Activated T-cell treated with anti-CD3 and anti-CD28 coated beads for 24 hours (primary cell): ENCODE data around the gene RRP15.

Experiments
- DNase-seq: peaks from one replicate; pipeline ENCODE4 v3.0.0-alpha.2; 2020; ENCODE audit warnings: low read depth

The RRP15 gene

DNA sequence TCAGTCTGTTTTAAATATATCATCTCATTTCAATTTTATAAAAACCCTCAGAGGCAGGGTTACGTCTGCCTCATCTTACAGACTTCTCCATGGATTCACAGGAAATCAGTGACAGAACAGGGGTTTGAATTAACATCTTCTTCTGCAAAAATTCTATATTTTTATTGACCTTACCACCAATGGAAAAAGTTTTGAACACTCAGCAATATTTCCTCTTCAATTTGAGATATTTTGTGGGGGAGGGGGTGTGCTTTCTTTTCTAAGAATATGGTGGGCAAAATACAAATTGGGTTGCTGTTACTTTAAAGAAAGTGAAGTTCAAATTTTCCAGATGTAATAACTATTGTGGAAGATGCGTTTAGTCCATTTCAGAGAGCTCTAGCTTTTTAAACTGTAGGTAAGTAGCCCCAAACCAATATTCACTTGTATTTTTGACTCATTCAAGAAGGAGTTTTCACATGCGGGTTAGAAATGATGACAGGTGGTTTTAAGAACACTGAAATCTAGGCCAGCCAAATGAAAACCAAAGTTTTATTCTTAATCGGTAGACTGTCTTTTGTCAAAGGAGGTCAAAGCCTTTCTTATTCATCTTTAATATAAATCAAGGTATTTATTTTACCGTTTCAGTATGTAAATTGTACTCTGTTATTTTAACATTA, 77.5 kb downstream of the RRP15 start:
- DNase-seq = no peak

DNA sequence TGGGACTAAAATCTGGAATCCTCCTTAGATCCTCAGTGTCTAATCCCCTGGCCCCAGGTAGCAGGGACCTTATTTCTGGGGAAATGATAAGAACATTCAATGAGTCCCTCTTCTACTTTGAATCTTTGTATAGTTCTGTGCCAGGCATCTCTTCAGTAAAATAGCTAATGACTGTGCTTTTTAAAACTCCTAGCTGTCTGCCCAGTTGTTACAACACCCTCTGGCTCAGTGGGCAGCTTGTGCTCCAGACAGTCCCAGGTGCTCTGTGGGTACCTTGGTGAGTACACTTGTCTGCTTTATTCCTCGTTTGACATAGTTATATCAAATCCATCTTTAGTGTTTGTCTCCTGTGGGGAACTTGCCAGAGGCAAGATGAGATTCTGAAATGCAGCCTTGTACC, 78.0 kb downstream of the RRP15 start:
- no peak for DNase-seq

DNA sequence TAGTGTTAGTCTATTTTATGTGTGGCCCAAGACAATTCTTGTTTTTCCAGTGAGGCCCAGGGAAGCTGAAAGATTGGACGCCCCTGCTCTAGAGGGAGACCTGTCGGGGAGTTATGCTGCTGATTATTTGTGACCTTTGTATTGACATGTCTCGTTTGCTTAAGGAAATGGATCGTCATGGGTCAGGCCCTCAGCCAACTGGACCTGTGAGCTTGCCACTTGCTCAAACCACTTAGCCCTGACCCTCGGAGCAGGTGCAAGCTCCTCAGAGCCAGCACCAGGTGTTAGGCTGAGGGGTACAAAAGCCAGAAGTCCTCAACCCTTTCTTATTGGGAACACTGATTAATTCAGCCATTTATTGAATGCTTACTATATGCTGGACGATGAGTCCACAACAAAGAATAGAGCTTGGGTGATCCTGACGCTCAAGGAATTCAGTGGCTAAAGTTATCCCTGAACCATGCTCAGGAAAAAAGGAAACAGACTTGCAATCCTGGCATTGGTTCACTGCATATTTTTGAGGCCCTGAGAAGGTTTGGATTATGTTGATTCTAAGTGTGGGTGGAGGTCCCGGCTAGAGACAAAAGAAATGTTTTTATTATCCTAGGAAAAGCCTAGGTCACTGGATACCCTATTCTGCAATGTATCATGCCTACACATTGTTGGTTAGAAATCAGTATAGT, 79.1 kb downstream of the RRP15 start:
- no peak for DNase-seq

DNA sequence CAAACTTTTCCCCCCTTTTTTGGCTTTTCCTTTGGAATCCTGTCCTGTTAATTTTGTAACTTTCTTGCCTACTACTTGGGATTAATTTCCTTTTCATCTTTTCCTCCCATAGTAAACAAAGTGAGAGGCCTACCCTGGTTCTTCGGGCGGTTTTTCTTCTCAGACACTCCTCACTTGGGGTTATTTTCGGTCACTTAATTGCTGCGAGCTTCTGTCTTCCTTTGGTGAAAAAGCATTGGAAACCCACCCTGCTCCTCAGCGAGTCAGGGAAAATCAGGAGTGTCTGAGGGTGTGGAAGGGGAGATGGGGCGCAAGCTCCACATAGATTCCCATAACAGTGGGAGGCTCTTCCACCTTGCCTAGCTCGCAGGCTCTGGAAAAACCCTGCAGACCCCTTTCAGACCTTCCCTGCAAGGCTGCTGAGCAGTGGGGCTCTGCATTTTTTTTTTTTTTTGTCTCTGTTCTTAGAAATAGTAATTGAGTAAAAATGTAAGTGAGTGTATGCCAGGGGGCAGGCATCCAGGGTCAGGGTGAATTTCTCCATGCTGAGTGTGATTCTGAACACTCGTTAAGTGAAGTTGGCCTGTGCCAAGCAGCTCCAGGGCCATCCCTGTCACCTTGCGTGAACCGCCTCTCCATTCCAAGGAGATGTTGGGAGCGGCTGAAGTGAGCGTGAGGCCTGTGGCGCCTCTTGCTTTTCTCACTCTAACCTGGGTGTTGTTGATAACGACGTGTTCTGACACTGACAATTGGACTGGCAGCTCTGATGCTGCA, 80.3 kb downstream of the RRP15 start:
- DNase-seq = no peak

DNA sequence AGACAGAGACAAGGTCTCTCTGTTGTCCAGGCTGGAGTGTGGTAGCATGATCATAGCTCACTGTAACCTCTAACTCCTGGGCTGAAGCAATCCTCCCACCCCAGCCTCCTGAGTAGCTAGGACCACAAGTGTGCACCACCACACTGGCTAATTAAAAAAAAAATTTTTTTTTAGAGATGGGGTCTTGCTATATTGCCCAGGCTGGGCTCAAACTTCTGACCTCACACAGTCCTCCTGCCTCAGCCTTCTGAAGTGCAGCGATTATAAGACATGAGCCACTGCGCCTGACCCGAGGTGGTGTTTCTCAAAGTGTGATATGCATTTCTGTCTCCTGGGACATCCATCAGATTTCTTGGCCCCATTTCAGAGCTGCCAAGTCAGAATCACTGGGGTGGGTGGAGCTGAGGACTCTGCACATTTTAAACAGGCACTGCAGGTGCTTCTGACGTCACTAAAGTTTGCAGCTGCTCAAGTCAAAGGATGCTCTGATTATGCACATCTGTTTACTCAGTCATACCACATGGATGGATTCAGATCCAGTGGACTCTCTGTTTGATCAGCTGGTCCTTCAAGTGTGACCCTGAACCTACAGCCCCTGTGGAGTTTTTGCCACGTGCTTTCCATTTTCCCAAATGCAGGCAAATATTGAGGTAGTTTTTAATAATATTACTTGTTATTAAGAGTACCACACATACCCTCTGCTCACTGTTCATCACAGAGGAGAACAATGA, 81.4 kb downstream of the RRP15 start:
- DNase-seq = no peak

DNA sequence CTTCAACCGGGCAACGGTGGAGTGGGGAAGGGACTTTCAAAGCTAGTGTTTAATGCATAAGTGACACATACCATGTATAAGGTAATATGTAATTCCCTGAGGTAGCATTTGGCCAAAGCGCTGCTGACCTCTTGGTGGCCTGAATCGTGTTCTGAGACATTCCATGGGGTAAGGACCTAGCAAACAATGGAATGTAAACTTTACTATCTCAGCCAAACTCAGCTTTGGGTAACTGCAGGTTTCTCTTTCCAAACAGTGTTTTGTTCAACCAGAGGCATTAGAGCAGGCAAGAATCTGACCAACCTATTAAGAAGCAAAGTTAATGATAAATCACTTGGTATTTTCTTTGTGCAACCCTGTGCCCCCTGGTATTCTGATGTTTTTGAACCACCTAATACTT, 82.0 kb downstream of the RRP15 start:
- no peak for DNase-seq

DNA sequence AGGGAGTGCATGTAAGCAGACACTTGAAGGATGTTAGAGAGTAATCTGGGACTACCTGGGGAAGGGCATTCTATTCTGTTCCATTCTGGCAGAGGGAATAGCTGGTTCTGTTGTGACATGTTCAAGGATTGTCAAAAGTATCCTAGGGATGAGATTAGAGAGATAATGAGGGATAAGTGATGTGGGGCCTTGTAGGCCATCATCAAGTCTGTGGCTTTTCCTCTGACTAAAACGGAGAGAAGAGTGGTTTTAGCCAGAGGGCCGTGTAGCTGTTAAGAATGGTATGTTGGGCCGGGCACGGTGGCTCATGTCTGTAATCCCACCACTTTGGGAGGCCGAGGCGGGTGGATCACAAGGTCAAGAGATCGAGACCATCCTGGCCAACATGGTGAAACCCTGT, 83.6 kb downstream of the RRP15 start:
- DNase-seq = no peak

DNA sequence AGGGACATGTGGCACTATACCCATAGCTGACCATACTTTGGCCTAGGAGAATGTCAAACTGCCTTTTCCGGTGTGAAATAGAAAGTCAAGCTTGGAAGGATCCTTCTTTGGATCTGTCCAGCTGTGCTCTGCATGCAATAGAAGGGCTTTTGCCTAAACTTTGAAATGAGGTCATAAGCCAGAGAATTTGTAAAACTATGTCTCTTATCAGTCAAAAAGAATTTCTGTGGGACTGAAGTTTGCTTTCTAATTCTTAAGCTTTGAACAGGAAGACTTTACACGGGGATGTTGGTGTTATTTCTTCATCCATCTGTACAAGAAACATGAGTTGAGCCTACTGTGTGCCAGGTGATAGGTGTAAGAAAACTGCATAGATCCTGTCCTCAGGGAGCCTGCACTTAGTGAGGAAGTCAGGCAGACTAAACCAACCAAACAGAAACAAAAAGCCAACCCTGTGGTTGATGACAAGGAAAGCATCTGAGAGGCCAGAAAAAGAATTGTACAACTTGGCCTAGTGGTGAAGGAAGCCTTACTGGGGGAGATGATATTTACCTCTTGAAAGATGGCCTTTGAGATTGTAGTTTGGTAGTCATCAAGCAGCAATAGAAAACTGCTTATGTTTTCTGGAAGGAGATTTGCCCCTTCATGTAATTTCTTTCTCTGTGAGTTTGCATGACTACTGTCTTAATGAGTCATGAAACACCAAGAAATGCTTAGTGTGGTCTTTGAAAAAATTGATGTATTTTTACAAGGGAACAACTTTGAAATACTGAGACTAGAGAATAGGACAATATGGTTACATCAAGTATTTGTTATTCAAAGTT, 84.8 kb downstream of the RRP15 start:
- DNase-seq = no peak

DNA sequence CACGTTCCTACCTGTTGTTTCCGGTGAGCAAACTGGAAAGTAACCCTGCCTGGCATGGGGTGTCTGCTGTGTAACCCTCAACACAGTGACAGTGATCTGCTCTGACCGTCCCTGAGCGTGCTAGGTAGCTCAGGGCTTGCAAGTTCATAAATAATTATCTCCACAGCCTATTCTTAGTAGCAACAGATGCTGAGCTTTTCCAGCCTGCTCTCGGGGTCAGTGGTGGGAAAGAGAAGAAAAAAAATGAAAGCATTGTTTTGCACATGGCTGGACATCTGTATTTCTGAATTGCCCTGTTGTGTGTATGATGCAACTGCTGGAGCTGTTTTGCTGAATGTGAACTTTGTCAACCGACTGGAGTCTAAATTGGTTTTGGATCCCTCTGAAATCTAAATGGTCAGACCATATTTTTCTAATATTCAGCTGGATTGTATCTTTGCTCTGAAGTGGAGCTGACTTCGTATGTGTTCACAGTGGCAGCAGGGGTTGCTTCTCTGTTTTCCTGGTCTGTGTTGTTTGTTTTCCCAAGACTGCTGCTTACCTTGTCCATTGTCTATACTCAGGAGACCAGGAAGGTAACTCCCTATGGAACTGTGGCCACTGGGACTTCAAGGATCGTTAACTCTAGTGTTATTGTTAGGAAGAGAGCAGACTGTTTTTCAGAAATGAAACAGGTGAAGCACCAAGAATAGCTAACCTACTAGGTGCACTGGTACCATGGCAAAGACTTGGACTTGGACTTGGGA, 87.0 kb downstream of the RRP15 start:
- DNase-seq = no peak

DNA sequence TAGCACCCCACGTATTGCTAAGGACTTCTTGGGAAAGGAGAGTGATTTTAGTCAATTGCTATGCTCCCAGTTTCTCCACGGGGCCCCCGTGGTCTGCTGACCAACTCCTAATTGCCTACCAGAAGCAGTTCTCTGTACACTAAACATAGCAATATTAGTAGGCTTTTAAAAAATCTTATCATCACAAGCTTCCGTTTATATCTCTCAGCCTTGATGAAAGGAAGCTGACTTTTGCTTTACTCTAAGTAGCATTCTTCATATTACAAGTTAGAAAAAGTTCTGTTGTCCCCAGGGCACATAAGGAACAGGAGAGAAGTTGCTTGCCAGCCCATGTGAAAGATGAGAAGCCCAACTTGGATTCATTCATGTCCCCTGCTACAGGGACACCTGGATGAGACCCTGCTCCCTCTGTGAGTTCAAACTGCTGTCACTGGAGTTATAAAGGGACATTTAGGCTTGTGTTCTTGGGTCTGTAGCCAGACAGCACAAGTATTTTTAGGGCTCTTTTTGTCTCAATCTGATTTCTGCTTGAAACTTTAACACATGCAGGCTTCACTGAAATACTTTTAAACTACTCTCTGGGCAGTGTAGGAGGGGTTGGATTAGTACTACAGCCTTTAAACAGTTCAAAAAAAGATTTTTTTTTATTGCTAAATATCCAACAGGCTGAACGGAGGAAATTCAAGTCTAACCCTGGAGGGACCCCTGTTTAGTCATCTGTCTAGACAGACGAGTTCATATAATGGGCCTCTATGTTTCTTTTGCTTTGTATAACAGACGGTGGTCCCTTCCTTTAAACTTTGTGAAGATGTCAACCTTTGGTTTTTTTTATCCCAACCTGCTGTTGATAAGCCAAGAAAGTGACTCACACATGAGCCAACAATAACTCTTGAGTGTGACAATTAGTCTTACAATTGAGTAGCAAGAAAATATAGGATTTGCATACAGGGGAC, 89.6 kb downstream of the RRP15 start:
- no peak for DNase-seq

DNA sequence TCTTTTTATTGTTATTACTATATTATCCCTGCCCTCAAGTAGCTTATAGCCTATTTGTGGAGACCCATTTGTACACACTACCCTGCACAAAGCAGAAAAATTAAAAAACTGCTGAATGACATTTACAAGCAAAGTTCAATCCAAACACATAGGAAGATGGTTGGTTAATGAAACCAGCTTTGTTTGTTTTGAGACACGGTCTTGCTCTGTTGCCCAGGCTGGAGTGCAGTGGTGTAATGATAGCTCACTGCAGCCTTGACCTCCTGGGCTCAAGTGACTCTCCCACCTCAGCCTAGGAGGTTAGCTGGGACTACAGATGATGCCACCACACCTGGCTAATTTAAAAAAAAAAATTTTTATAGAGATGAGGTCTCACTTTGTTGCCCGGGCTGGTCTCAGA, 91.6 kb downstream of the RRP15 start:
- DNase-seq = no peak

DNA sequence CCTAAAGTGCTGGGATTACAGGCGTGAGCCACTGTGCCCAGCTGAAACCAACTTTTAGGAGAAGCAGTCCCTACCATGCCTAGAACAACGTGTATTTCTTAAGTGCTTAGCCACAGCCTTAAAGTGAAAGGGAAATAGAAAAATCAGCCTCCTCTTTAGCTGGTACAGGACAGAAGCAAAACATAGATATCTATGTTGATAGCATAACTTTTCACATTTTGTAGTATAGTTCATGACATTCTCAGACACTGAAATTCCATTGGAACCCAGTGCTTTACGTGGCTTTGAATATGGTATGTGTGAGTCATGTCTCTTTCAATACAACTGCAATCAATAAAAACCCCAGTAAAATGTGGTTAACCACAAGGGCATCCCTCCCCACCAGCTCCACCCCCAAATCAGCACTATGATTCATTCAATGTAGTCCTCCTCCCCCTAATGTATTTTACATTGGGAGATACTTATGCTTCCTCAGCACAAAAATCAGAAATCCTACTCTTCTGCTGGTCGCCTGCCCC, 92.1 kb downstream of the RRP15 start:
- DNase-seq = peak; percentile 69

DNA sequence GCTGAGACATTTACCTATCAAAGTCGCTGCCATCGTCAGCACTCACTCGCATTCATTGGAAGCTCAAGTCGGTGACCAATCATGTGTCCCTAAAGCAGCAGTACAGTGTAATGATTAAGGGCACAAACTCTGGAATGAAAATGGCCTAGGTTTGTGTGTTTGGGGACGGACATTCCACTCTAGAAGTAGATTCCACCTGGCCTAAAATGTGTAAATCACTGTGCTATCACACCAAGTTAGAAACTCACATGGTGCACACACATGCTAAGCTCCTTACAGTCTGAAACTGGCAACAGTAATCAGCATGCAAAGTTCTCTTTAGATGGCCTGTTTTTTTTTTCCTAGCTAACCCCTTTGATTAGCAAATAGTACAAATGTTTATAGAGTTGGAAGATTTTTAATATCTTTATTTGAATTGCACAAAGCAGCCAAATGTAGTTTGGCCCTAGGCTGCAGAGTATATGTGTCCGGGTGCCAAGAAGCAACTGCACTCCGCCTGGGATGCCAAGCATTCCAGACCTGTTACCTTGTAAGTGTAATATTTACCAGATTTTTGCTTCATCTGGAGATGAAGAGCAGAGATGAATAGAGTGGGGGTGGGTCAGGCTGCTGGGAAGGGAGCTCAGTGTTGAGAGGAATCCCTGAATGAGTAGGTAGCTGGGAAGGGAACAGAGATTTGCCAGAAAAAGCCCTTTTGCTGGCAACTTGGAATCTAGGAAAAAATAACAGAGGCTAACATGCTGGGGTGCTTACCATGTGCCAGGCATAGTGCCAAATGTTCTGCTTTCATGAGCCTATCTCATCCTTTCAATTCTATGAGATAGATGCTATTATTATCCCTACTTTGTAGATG, 95.3 kb downstream of the RRP15 start:
- no peak for DNase-seq

DNA sequence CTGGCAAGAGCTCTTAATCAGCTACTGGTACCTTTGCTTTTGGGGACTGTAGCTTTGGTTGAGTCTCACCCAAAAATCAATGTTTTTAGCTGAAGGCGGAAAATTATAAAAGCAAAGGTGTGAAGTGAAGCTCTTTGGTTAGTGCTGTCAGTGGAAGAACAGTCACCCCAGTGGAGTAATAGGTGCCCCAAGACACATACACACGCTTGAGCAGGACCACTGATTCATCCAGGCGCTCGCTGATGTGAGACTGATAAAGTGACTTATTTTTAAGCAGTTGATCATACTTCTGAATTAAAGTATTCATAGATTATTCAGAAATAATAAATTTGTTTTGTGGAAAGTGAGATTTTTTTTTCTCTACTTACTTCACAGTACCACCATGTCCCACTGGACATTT, 97.2 kb downstream of the RRP15 start:
- no peak for DNase-seq

DNA sequence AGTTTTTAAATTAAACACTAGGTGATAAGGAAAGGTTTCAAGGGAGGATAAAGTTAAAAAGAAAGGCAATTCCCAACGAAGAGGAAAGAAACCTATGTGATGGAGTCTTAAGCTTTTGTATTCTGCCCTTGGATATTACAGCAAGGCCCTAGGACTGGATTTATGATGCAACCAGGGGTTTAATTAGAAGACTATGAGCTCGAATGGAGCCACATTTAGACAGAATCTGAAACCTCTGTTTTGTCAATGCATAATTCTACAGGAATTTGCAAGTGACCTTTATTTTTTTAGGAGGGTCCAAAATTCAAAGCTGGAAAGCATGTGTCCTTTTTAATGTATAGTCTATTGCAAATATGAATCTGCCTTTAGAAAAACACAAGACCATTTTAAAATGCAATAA, 98.0 kb downstream of the RRP15 start:
- no peak for DNase-seq

DNA sequence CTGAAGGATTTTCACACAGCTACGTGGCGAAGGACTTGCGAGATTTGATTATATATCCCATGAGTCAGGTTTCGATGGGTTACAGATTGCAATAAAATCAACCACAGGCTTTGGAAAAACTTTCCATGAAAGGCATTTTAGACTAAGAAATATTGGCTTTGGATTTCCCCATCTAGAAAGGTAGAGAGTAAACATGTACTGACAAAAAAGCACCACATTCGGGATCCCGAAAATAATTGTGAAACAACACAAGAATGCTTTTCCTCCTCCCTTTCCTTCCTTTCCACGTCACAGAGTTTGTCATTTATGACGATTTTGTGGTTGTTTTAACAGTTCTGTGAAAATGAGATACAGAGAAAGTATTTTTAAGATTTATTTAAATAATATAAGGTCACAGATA, 98.6 kb downstream of the RRP15 start:
- DNase-seq = no peak

DNA sequence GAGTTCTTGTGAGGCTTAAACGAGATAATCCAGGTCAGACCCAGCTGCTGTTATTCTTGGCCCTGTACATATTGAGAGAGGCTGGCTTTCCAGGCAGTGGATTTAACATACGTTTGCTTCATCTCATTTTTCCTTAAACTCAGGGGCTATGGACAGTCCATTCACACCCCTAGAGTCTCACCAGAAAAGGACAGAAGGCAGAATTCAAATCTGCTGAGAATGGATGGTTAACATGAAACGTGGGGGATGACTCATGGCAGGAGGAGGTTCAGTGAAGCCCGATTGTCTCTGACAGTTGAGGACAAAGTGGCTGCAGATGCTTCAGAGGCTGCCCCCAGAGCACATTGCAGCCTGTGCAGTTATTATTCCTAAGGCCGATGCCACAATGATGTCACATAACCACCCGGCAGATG, 99.5 kb downstream of the RRP15 start:
- DNase-seq = no peak
